ENCODE results near the gene CPNE5. TPM values are rescaled to one million over a fixed set of nuclear protein-coding genes. Genes with fewer than 3 reads are reported as not detected.

The CPNE5 gene
- total RNA-seq, 1 donor from 2014 or later = 24.9 TPM

- peaks cover 40% of the 10 kb centered on the region for H3K36me3 Mint-ChIP-seq (ENCODE audit: low read depth, unreplicated experiment)
- no peaks in the 10 kb centered on the region for H3K9me3 Mint-ChIP-seq (ENCODE audit: unreplicated experiment)
- peaks cover 19% of the 10 kb centered on the region for H3K27me3 Mint-ChIP-seq (ENCODE audit: unreplicated experiment)
- H3K4me3 Mint-ChIP-seq (ENCODE audit: unreplicated experiment) = peak overlapping the region; percentile 43
- peaks cover 76% of the 10 kb centered on the region for H3K4me1 Mint-ChIP-seq (ENCODE audit: unreplicated experiment)
- peak overlapping the region; percentile 70 for H3K27ac Mint-ChIP-seq (ENCODE audit: unreplicated experiment)
- no peak for TF ChIP-seq CTCF (IDR thresholded peaks at IDR 0.05; ENCODE audit: unreplicated experiment)
- DNase-seq (ENCODE audit: low spot score) = no peak
Measured at GRCh38 chr6:36823421-36824096, 15.7 kb downstream of the CPNE5 start.

GRCh38 chr6:36822506-36823269, 16.6 kb downstream of the CPNE5 start:
- H3K36me3 Mint-ChIP-seq (ENCODE audit: low read depth, unreplicated experiment) = peaks cover 45% of the 10 kb centered on the region

GRCh38 chr6:36821581-36822335, 17.5 kb downstream of the CPNE5 start:
- peak overlapping the region; percentile 74 for H3K4me3 Mint-ChIP-seq (ENCODE audit: unreplicated experiment)
- H3K4me1 Mint-ChIP-seq (ENCODE audit: unreplicated experiment) = peaks cover 69% of the 10 kb centered on the region
- H3K27ac Mint-ChIP-seq (ENCODE audit: unreplicated experiment) = peak overlapping the region; percentile 52
- H3K27me3 Mint-ChIP-seq (ENCODE audit: unreplicated experiment) = peaks cover 21% of the 10 kb centered on the region
- peaks cover 50% of the 10 kb centered on the region for H3K36me3 Mint-ChIP-seq (ENCODE audit: low read depth, unreplicated experiment)
- no peak for TF ChIP-seq CTCF (IDR thresholded peaks at IDR 0.05; ENCODE audit: unreplicated experiment)
- H3K9me3 Mint-ChIP-seq (ENCODE audit: unreplicated experiment) = no peaks in the 10 kb centered on the region
- DNase-seq (ENCODE audit: low spot score) = no peak

More at GRCh38 chr6:36822506-36823269, 16.6 kb downstream of the CPNE5 start:
- no peaks in the 10 kb centered on the region for H3K9me3 Mint-ChIP-seq (ENCODE audit: unreplicated experiment)
- peak overlapping the region; percentile 52 for H3K27ac Mint-ChIP-seq (ENCODE audit: unreplicated experiment)
- DNase-seq (ENCODE audit: low spot score) = no peak
- peaks cover 21% of the 10 kb centered on the region for H3K27me3 Mint-ChIP-seq (ENCODE audit: unreplicated experiment)
- peak overlapping the region; percentile 74 for H3K4me3 Mint-ChIP-seq (ENCODE audit: unreplicated experiment)
- H3K4me1 Mint-ChIP-seq (ENCODE audit: unreplicated experiment) = peaks cover 75% of the 10 kb centered on the region
- TF ChIP-seq CTCF (IDR thresholded peaks at IDR 0.05; ENCODE audit: unreplicated experiment) = no peak

- peaks cover 49% of the 10 kb centered on the region for H3K36me3 Mint-ChIP-seq (ENCODE audit: low read depth, unreplicated experiment)
- peaks cover 61% of the 10 kb centered on the region for H3K4me1 Mint-ChIP-seq (ENCODE audit: unreplicated experiment)
- H3K4me3 Mint-ChIP-seq (ENCODE audit: unreplicated experiment) = peak overlapping the region; percentile 66
- TF ChIP-seq CTCF (IDR thresholded peaks at IDR 0.05; ENCODE audit: unreplicated experiment) = no peak
- peaks cover 18% of the 10 kb centered on the region for H3K27me3 Mint-ChIP-seq (ENCODE audit: unreplicated experiment)
- H3K27ac Mint-ChIP-seq (ENCODE audit: unreplicated experiment) = peak overlapping the region; percentile 86
- DNase-seq (ENCODE audit: low spot score) = no peak
- no peaks in the 10 kb centered on the region for H3K9me3 Mint-ChIP-seq (ENCODE audit: unreplicated experiment)
Measured at GRCh38 chr6:36820700-36821580, 18.3 kb downstream of the CPNE5 start.
